K562 (cell line): ENCODE results near the gene IL31RA.

Experiments
- CHD1 ChIP-seq: fragments of 200-600 bp; sonication (generic); IDR thresholded peaks from one replicate; pipeline ENCODE4 v1.6.1; 2012; ENCODE audit warnings: mild to moderate bottlenecking, moderate library complexity, low read length, inconsistent platforms
- HMG20B ChIP-seq: fragments of 250-450 bp; sonication (Bioruptor Pico); IDR thresholded peaks from 2 replicates; pipeline ENCODE4 v1.5.0; 2021; ENCODE audit warnings: mild to moderate bottlenecking
- TAF1 ChIP-seq: IDR thresholded peaks from 2 replicates; pipeline ENCODE4 v1.6.1; 2011; ENCODE audit warnings: mild to moderate bottlenecking, low read length, moderate library complexity; ENCODE audit not compliant: insufficient read depth, control insufficient read depth, severe bottlenecking; ENCODE audit errors: extremely low read depth
- TF ChIP-seq, protein P1 (sequence below): fragments of 250-450 bp; sonication (Bioruptor Pico); IDR thresholded peaks from 2 replicates; pipeline ENCODE4 v1.8.0; 2021; ENCODE audit warnings: moderate library complexity, mild to moderate bottlenecking, inconsistent platforms

DNA sequence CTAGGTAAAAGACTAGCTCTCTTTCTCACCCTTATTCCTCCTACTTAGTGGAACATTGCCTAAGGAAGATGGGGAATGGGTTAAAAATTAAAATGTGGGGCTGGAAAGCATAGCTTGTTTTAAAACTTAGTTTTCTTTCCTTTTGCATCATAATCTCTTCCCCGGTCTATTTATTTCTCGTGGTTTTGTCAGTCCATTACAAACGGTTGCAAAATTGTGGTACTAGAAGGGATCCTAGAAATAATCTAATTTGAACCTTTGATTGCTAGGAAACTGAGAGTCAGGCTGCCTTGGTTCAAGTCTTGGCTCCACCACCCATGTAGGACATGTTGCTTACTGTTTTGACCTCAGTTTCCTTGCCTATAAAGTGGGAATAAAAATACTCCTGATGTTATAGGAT lies 1.3 kb downstream of the IL31RA start:
- TF ChIP-seq TAF1 (no peak), CHD1 (no peak), HMG20B (CRISPR knock-in tag) (no peak)
- TF ChIP-seq, protein P1, sequence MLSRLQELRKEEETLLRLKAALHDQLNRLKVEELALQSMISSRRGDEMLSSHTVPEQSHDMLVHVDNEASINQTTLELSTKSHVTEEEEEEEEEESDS = no peak
